HL-60 (cell line): ENCODE data around the gene ATP2A2.
"Not testable (repeated sequence)": the region's sequence is repeated elsewhere in the genome, so short reads cannot be mapped to it uniquely, and the experiment has no call there.

ENCODE experiments used
- CTCF ChIP-seq: IDR thresholded peaks from one replicate; pipeline ENCODE4 v1.5.1; 2011; ENCODE audit warnings: low read length, control low read depth, inconsistent platforms; ENCODE audit not compliant: insufficient read depth
- POLR2AphosphoS5 ChIP-seq: IDR thresholded peaks from 2 replicates; pipeline ENCODE4 v1.6.1; 2012; ENCODE audit warnings: low read depth
- REST ChIP-seq: IDR thresholded peaks from 2 replicates; pipeline ENCODE4 v1.6.1; 2012; ENCODE audit warnings: low read depth; ENCODE audit not compliant: insufficient replicate concordance
- SPI1 ChIP-seq: IDR thresholded peaks from 2 replicates; pipeline ENCODE4 v1.6.1; 2012; ENCODE audit warnings: low read depth, mild to moderate bottlenecking, borderline replicate concordance

GRCh38 chr12:110340261-110340660 is 59.2 kb downstream of the ATP2A2 start:
- TF ChIP-seq REST, CTCF, POLR2AphosphoS5, SPI1: not testable (repeated sequence)
